NCI-H2107 treated with DMSO at 0.1 percent for 48 hours (cell line): ENCODE results near the gene GPR75.
"Not testable (repeated sequence)": the region's sequence is repeated elsewhere in the genome, so short reads cannot be mapped to it uniquely, and the experiment has no call there.

Source experiments
- DNase-seq: peaks from one replicate; lab custom pipeline; 2025; ENCODE audit not compliant: unreplicated experiment; lab: John Stamatoyannopoulos, UW

Gene GPR75

GRCh38 chr2:53854678-53855077 is 5.1 kb downstream of the GPR75 start:
- DNase-seq = no peak

GRCh38 chr2:53852532-53852931 is 7.2 kb downstream of the GPR75 start:
- no peak for DNase-seq

- not testable (repeated sequence) for DNase-seq
Observed at GRCh38 chr2:53851052-53851757, 8.6 kb downstream of the GPR75 start.

GRCh38 chr2:53848062-53848461 is 11.7 kb downstream of the GPR75 start:
- no peak for DNase-seq

GRCh38 chr2:53843595-53843994 is 16.2 kb downstream of the GPR75 start:
- no peak for DNase-seq

GRCh38 chr2:53842891-53843290 is 16.9 kb downstream of the GPR75 start:
- no peak for DNase-seq

- DNase-seq = not testable (repeated sequence)
Observed at GRCh38 chr2:53841651-53842050, 18.1 kb downstream of the GPR75 start.

- no peak for DNase-seq
Observed at GRCh38 chr2:53840580-53840979, 19.2 kb downstream of the GPR75 start.

- not testable (repeated sequence) for DNase-seq
Observed at GRCh38 chr2:53829980-53830290, 29.8 kb downstream of the GPR75 start.

GRCh38 chr2:53829273-53829979 is 30.3 kb downstream of the GPR75 start:
- peak; percentile 98 for DNase-seq

GRCh38 chr2:53828331-53828730 is 31.4 kb downstream of the GPR75 start:
- no peak for DNase-seq

GRCh38 chr2:53827398-53828175 is 32.2 kb downstream of the GPR75 start:
- DNase-seq = no peak

GRCh38 chr2:53826587-53827397 is 33.0 kb downstream of the GPR75 start:
- no peak for DNase-seq

- no peak for DNase-seq
Observed at GRCh38 chr2:53826030-53826410, 33.7 kb downstream of the GPR75 start.

GRCh38 chr2:53823639-53824038 is 36.1 kb downstream of the GPR75 start:
- DNase-seq = not testable (repeated sequence)

- DNase-seq = no peak
Observed at GRCh38 chr2:53821810-53822209, 38.0 kb downstream of the GPR75 start.

GRCh38 chr2:53820711-53821110 is 39.1 kb downstream of the GPR75 start:
- no peak for DNase-seq

GRCh38 chr2:53820048-53820447 is 39.7 kb downstream of the GPR75 start:
- no peak for DNase-seq

GRCh38 chr2:53819634-53820033 is 40.1 kb downstream of the GPR75 start:
- no peak for DNase-seq

GRCh38 chr2:53818854-53819435 is 40.8 kb downstream of the GPR75 start:
- DNase-seq = no peak

- DNase-seq = no peak
Observed at GRCh38 chr2:53813151-53813550, 46.6 kb downstream of the GPR75 start.
